A549 (cell line): ENCODE results near the gene PLD4.

Source experiments
- BHLHE40 ChIP-seq: IDR thresholded peaks from 2 replicates; pipeline ENCODE4 v1.6.1; 2012; ENCODE audit warnings: low read depth, low read length, inconsistent platforms
- CEBPB ChIP-seq, 2 experiments: fragments of >200 bp in 1 of 2; sonication (Bioruptor Twin) in 1 of 2; formaldehyde crosslinking in 1 of 2; IDR thresholded peaks; 2 replicates each; pipeline ENCODE4 v1.6.1; 2012 to 2016
- CTCF ChIP-seq: fragments of >200 bp; sonication (Bioruptor Twin); formaldehyde crosslinking; IDR thresholded peaks from 3 replicates; pipeline ENCODE4 v1.5.1; 2016
- EHMT2 ChIP-seq: fragments of 200-600 bp; sonication (generic); IDR thresholded peaks from 2 replicates; pipeline ENCODE4 v1.6.1; 2016; ENCODE audit warnings: antibody characterized with exemption, low read depth, mild to moderate bottlenecking, moderate library complexity
- EP300 ChIP-seq, 2 experiments: fragments of >200 bp; sonication (Bioruptor Twin); formaldehyde crosslinking; IDR thresholded peaks; 2 replicates in 1 of 2; 3 replicates in 1 of 2; pipeline ENCODE4 v1.6.1; 2016 to 2017
- POLR2A ChIP-seq: IDR thresholded peaks from 2 replicates; pipeline ENCODE4 v1.6.1; 2012; ENCODE audit warnings: mild to moderate bottlenecking, low read length
- RAD21 ChIP-seq, 2 experiments: fragments of >200 bp in 1 of 2; sonication (Bioruptor Twin) in 1 of 2; formaldehyde crosslinking in 1 of 2; IDR thresholded peaks in 1 of 2; conservative IDR thresholded peaks in 1 of 2; 2 replicates in 1 of 2; 3 replicates in 1 of 2; pipeline ENCODE4 v1.6.1; 2012 to 2018; ENCODE audit warnings: inconsistent platforms in 1 of 2

DNA sequence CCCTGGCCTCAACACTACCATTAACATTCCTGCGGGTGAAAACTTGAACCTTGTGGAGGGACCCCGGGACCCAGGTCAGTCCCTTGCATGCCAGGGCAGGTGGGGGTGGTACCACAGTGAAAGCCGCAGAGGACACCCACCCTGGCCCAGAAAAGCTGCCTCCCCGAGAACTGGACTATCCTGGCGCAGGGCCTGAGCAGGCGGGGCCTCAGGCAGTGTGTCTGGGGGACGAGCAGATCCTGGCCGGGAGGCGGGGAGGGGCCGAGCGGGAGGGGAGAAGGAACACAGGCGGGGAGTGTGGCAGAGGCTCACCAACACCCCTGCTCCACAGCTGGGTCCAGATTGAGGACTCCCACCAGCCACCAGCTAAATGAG, 43.5 kb downstream of the PLD4 start:
- TF ChIP-seq CTCF (no peak), POLR2A (no peak; the same call in 1 of the 2 replicates), CEBPB (IDR thresholded peaks at IDR 0.05) (no peak), BHLHE40 (no peak), EP300 (IDR thresholded peaks at IDR 0.05) (no peak), EHMT2 (no peak), RAD21 (conservative IDR thresholded peaks at IDR 0.05 in 1 of 2, IDR thresholded peaks at IDR 0.05 in 1 of 2) (no peak)
